Stimulated activated CD4-positive, alpha-beta T cell treated with anti-CD3 and anti-CD28 coated beads, Interleukin-12 subunit alpha, Interleukin-12 subunit beta, amount 100 ng/mL, for 24 hours (primary cell): ENCODE measurements around the gene RAB11FIP4.
"Not testable (repeated sequence)": the region's sequence is repeated elsewhere in the genome, so short reads cannot be mapped to it uniquely, and the experiment has no call there.

Experiments used
- DNase-seq, 2 experiments: peaks; one replicate each; pipeline ENCODE4 v3.0.0-alpha.2; 2020; ENCODE audit warnings: low read depth in 2 of 2

The RAB11FIP4 gene

GRCh38 chr17:31391496-31391949 is at the start of gene RAB11FIP4:
Gene RAB11FIP4 (plus strand): TSS chr17:31391675. CDS start chr17:31391853, 178 bp downstream.
- DNase-seq = no peak

DNA sequence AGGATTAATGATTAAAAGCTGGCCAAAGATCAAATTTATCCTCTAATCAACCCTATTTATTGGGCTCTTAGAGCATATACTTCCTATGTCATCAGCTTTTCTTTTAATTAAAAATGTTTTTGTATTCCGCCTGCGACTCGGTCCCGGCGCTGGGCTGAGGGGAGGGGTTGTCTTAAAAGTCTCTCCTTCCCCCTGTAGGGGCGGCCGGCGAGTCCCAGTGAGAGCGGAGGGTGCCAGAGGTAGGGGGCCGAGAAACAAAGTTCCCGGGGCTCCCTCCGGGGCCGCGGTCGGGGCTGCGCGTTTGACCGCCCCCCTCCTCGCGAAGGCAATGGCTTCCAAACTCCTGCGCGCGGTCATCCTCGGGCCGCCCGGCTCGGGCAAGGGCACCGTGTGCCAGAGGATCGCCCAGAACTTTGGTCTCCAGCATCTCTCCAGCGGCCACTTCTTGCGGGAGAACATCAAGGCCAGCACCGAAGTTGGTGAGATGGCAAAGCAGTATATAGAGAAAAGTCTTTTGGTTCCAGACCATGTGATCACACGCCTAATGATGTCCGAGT is 46.2 kb upstream of the RAB11FIP4 start:
- DNase-seq = not testable (repeated sequence)

DNA sequence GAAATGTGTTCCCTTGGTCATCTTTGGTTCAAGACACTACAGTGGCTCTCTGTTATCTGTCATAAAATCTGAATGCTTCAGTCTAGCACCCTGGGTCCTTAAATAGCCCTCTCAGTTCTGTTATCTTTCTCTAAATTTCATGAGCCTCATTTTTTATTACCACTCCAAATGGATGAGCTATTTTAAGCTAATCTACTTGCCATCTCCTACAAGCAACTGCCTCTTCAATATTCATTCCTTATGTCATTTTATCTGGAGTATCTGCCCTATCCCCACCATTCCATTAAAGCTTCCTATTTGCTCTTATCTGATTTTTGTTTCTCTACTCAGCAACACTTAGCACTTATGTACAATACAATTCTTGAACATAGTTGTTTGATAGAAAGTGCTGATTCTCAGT is 42.0 kb upstream of the RAB11FIP4 start:
- no peak for DNase-seq

DNA sequence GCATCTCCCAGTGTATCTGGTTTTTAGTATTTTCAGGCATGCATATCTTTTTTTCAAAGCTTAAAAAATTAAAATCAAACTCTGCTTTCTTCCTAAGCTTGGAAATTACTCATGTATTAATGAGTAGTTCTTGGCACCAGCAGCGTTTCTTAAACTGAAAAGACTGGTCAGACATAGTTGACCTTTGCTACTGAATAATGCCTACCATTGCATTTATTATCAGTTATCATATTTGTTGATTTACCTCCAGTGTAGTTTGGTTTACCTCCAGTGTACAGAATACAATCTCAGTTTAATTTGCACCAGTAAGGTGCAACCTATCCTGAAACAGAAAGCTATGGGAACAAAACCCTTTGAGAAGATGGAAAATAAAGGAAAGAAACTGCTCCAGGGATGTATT is 35.5 kb upstream of the RAB11FIP4 start:
- no peak for DNase-seq

GRCh38 chr17:31357091-31357490 is 34.4 kb upstream of the RAB11FIP4 start:
- DNase-seq = no peak

- DNase-seq = no peak
Observed at GRCh38 chr17:31357839-31358394, 33.6 kb upstream of the RAB11FIP4 start.

DNA sequence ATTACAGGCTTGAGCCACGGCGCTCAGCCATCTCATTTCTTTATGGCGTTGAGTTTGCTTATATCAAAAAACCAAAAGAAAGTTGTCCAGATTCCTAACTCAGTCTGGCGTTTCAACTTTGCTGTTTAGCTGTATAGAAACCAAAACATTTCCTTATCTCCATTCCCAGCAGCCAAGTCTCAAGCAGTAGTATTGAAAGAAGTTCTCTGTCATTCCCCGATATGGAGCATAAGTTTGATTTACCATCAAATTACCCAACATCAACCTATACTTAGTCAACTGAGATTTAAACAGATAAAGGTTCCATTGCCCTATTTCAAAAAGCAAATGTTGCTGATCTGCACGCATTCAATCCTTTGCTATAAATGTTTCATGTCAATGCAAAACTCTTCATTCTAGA is 27.5 kb upstream of the RAB11FIP4 start:
- DNase-seq = no peak

DNA sequence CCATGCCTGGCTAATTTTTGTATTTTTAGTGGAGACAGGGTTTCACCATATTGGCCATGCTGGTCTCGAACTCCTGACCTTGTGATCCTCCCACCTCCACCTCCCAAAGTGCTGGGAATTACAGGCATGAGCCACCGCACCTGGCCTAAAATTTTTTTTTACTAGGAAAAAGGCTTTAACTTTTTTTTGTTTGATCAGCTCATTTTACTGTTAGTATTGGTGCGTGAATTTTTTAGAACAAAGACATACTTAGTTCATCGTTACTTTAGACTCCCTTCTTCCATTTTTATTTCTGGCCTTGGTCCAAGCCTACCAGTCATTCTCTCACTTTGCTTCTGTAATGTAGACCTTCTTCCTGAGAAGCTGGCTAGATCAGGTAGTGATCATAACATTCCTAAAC is 25.4 kb upstream of the RAB11FIP4 start:
- DNase-seq = no peak

- DNase-seq = no peak
Observed at GRCh38 chr17:31369266-31369665, 22.2 kb upstream of the RAB11FIP4 start.

DNA sequence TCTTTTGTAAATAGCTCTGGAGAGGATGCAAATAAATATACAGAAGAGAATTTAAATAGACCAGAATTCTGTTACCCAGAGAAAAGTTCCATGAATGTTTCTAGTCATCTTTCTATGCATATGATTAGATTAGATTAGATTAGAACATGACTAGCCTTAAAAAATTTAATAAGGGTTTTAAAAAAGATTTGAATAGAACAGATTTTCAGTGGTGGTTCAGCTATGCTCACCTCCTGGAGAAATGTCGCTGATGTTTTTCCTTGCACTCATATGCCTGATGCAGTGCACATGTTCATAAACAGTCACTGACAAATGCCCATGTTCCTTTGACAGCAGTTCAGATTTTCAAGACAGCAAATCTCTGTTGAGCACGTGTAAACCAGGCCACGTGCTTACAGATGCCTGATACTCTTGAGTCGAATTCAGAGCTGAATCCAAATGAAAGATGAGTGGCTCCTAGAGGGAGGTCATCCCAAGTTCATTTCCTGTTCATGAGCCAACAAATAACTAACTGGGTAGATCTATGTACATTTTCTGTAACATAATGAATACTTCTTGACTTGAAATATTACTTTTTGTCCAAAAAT is 19.9 kb upstream of the RAB11FIP4 start:
- DNase-seq = no peak

GRCh38 chr17:31373150-31374093 is 18.1 kb upstream of the RAB11FIP4 start:
- DNase-seq = no peak

DNA sequence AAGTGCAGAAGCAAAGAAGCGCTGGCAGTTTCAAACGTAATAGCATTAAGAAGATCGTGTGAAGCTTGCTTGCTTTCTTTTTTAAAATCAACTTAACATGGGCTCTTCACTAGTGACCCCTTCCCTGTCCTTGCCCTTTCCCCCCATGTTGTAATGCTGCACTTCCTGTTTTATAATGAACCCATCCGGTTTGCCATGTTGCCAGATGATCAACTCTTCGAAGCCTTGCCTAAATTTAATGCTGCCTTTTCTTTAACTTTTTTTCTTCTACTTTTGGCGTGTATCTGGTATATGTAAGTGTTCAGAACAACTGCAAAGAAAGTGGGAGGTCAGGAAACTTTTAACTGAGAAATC is 17.4 kb upstream of the RAB11FIP4 start:
- DNase-seq = no peak

DNA sequence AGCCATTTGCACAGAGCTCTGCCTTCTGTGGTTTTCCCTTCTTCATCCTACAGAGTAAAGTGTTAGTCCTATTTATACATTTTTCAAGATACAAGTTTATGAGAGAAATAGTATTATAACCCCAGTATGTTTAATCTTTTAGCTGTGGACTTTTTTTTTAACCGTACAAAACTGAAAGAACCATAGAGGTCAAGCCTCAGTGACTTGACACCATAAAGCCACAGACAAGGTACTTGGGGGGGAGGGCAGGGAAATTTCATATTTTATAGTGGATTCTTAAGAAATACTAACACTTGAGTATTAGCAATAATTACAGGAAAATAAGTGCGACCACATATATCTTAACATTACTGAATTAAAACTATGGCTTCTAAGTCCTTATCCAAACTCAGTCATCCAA is 17.0 kb upstream of the RAB11FIP4 start:
- no peak for DNase-seq

DNA sequence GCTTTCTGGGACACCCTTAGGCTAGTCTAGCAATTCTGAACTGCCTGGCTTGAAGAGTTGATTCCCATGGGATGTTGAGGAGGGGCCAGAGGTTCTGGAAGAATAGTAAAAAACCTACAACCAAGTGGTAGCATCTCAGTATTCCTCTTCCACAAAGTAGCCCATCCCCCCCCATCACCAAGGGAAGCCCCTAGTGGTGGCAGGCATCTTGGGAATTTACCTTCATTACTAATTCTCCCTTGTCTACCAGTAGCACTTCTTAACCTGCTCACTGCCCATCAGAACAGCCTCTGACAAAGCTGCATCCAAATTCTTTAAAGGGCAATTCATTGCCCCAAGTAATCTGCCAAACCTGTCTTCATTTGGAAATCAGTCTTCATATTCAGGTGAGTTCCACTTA is 12.8 kb upstream of the RAB11FIP4 start:
- no peak for DNase-seq

- DNase-seq = no peak
Observed at GRCh38 chr17:31379597-31380205, 11.8 kb upstream of the RAB11FIP4 start.

- DNase-seq = no peak
Observed at GRCh38 chr17:31381165-31381668, 10.3 kb upstream of the RAB11FIP4 start.

- DNase-seq = not testable (repeated sequence)
Observed at GRCh38 chr17:31382668-31383275, 8.7 kb upstream of the RAB11FIP4 start.

DNA sequence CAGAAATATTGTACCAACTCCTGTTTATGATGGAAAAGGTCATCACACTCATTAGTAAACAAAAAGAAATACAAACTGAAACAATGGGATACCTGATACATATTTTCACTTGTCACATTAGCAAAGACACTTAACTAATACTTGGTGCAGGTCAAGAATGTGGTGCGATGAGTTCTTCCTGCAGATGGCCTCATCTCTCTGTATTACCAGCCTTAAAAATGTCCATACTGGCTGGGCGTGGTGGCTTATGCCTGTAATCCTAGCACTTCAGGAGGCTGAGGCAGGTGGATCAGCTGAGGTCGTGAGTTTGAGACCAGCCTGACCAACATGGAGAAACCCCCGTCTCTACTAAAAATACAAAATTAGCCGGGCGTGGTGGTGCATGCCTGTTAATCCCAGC is 8.0 kb upstream of the RAB11FIP4 start:
- not testable (repeated sequence) for DNase-seq

- DNase-seq = no peak
Observed at GRCh38 chr17:31385428-31386285, 5.8 kb upstream of the RAB11FIP4 start.

- DNase-seq = no peak
Observed at GRCh38 chr17:31386542-31387075, 4.9 kb upstream of the RAB11FIP4 start.
